HG03139 (cell line): ENCODE data around the gene EAF2.

Source experiments
- ATAC-seq: cut with Tn5 transposase; IDR thresholded peaks from one replicate; pipeline ENCODE4 v1.9.1; 2021; ENCODE audit not compliant: unreplicated experiment

EAF2 gene

GRCh38 chr3:121834671-121835464, at the start of gene EAF2, which contains the start of gene IQCB1:
TSS of gene EAF2 (plus strand) at chr3:121835209. CDS start at chr3:121835286, 77 bp downstream.
TSS of gene IQCB1 (minus strand) at chr3:121835060. CDS start at chr3:121828960, 6,100 bp downstream.
- ATAC-seq, result peak; percentile 96

GRCh38 chr3:121786485-121786884, 48.5 kb upstream of the EAF2 start:
- ATAC-seq, result no peak

GRCh38 chr3:121793078-121793477, 41.9 kb upstream of the EAF2 start:
- ATAC-seq, result no peak

- no peak for ATAC-seq
Observed at GRCh38 chr3:121794264-121794983, 40.6 kb upstream of the EAF2 start.

- ATAC-seq, result no peak
Observed at GRCh38 chr3:121796970-121797369, 38.0 kb upstream of the EAF2 start.

- no peak for ATAC-seq
Observed at GRCh38 chr3:121800906-121801305, 34.1 kb upstream of the EAF2 start.

- ATAC-seq, result no peak
Observed at GRCh38 chr3:121803771-121804320, 31.2 kb upstream of the EAF2 start.

- peak; percentile 94 for ATAC-seq
Observed at GRCh38 chr3:121809249-121809648, 25.8 kb upstream of the EAF2 start.

- ATAC-seq, result no peak
Observed at GRCh38 chr3:121817753-121818152, 17.3 kb upstream of the EAF2 start.

- no peak for ATAC-seq
Observed at GRCh38 chr3:121818578-121818977, 16.4 kb upstream of the EAF2 start.

- ATAC-seq, result no peak
Observed at GRCh38 chr3:121819236-121819635, 15.8 kb upstream of the EAF2 start.

- no peak for ATAC-seq
Observed at GRCh38 chr3:121821421-121822199, 13.4 kb upstream of the EAF2 start.

GRCh38 chr3:121822973-121823372, 12.0 kb upstream of the EAF2 start:
- no peak for ATAC-seq

GRCh38 chr3:121834157-121834670, 795 bp upstream of the EAF2 start:
- ATAC-seq, result no peak

GRCh38 chr3:121835465-121835801, 424 bp downstream of the EAF2 start:
- peak; percentile 20 for ATAC-seq

GRCh38 chr3:121836064-121836463, 1.1 kb downstream of the EAF2 start:
- ATAC-seq, result no peak

- ATAC-seq, result no peak
Observed at GRCh38 chr3:121836481-121836880, 1.5 kb downstream of the EAF2 start.

- no peak for ATAC-seq
Observed at GRCh38 chr3:121839962-121840361, 5.0 kb downstream of the EAF2 start.

- no peak for ATAC-seq
Observed at GRCh38 chr3:121844892-121845291, 9.9 kb downstream of the EAF2 start.

- no peak for ATAC-seq
Observed at GRCh38 chr3:121852256-121852655, 17.2 kb downstream of the EAF2 start.

- no peak for ATAC-seq
Observed at GRCh38 chr3:121855555-121855954, 20.5 kb downstream of the EAF2 start.
